GM23248 (cell line): ENCODE data around the gene ST8SIA4. TPM values are rescaled to one million over a fixed set of nuclear protein-coding genes. Genes with fewer than 3 reads are reported as not detected.
A peak's percentile ranks its signal among the peaks of the same experiment; 100 is the strongest.

Experiments
- DNase-seq: peaks from one replicate; pipeline ENCODE4 v3.0.0-alpha.2; 2015
- H2AFZ ChIP-seq: fragments of 200-600 bp; sonication (generic); 2 replicates; pipeline ENCODE4 v1.6.1; 2016; ENCODE audit warnings: antibody characterized with exemption
- H3F3A ChIP-seq: fragments of 200-600 bp; sonication (generic); 2 replicates; pipeline ENCODE4 v1.6.1; 2016; ENCODE audit warnings: mild to moderate bottlenecking, antibody characterized with exemption, mixed run types; ENCODE audit not compliant: insufficient read depth
- H3K27ac ChIP-seq: fragments of 200-600 bp; sonication (generic); 2 replicates; pipeline ENCODE4 v1.5.1; 2016; ENCODE audit warnings: mild to moderate bottlenecking
- H3K27me3 ChIP-seq: fragments of 200-600 bp; sonication (generic); replicated peaks from 2 replicates; pipeline ENCODE4 v1.6.1; 2016; ENCODE audit warnings: mild to moderate bottlenecking; ENCODE audit not compliant: insufficient read depth
- H3K36me3 ChIP-seq: fragments of 200-600 bp; sonication (generic); 2 replicates; pipeline ENCODE4 v1.6.1; 2016; ENCODE audit warnings: low read depth, mild to moderate bottlenecking
- H3K4me1 ChIP-seq: fragments of 200-600 bp; sonication (generic); 2 replicates; pipeline ENCODE4 v1.6.1; 2016; ENCODE audit warnings: mild to moderate bottlenecking; ENCODE audit not compliant: insufficient read depth
- H3K4me2 ChIP-seq: fragments of 200-600 bp; sonication (generic); one replicate; pipeline ENCODE4 v1.6.1; 2016; ENCODE audit warnings: mild to moderate bottlenecking; ENCODE audit not compliant: unreplicated experiment
- H3K4me3 ChIP-seq: fragments of 200-600 bp; sonication (generic); 2 replicates; pipeline ENCODE4 v1.5.1; 2016; ENCODE audit warnings: mild to moderate bottlenecking
- H3K79me2 ChIP-seq: fragments of 200-600 bp; sonication (generic); 2 replicates; pipeline ENCODE4 v1.6.1; 2016; ENCODE audit warnings: mild to moderate bottlenecking; ENCODE audit not compliant: insufficient read depth
- H3K9ac ChIP-seq: fragments of 200-600 bp; sonication (generic); 2 replicates; pipeline ENCODE4 v1.6.1; 2016; ENCODE audit warnings: mild to moderate bottlenecking
- H3K9me2 ChIP-seq: fragments of 200-600 bp; sonication (generic); 2 replicates; pipeline ENCODE4 v1.6.1; 2016; ENCODE audit warnings: mixed run types, mild to moderate bottlenecking, moderate library complexity; ENCODE audit not compliant: insufficient read depth
- H3K9me3 ChIP-seq: fragments of 200-600 bp; sonication (generic); one replicate; pipeline ENCODE4 v1.6.1; 2017; ENCODE audit warnings: low read depth
- H4K20me1 ChIP-seq: fragments of 200-600 bp; sonication (generic); 2 replicates; pipeline ENCODE4 v1.6.0; 2016; ENCODE audit not compliant: insufficient read depth
- EZH2 ChIP-seq: fragments of 200-600 bp; sonication (generic); IDR thresholded peaks from 2 replicates; pipeline ENCODE4 v1.6.1; 2018; ENCODE audit warnings: antibody characterized with exemption, mild to moderate bottlenecking; ENCODE audit not compliant: insufficient read depth, poor library complexity, severe bottlenecking
- EZH2phosphoT487 ChIP-seq: fragments of 200-600 bp; sonication (generic); IDR thresholded peaks from 2 replicates; pipeline ENCODE4 v1.6.1; 2018; ENCODE audit warnings: antibody characterized with exemption, moderate library complexity, mild to moderate bottlenecking, low read depth; ENCODE audit not compliant: insufficient read depth
- WGBS, 2 experiments: methylation state at CpG; one replicate each; pipeline ENCODE4 v1.1.6; 2015 to 2017; ENCODE audit warnings: low lambda C conversion rate in 2 of 2, low coverage in 1 of 2; ENCODE audit errors: missing lambda C conversion rate in 2 of 2; 5-methylcytosine and 5-hydroxymethylcytosine counted together
- in situ Hi-C: fragments of 300-500 bp; cut with MboI; formaldehyde crosslinking; loops from 2 replicates; pipeline ENCODE4 v1.15.0; 2020
- polyA plus RNA-seq: library from polyadenylated mRNA; unstranded; fragments of >200 nt; fragmentation: Nextera tagmentation; extraction: Ambion mirVana; gene quantifications from 2 replicates; pipeline ENCODE4 v1.2.1, GENCODE V29; 2016
- total RNA-seq: library from RNA; depleted of rRNA; stranded (reverse); fragments of >200 nt; shearing (Covaris generic); gene quantifications from 2 replicates; pipeline ENCODE4 v1.2.3, GENCODE V29; 2014

Gene ST8SIA4
- total and polyA plus RNA-seq, 2 experiments from 2014 or later: under 0.01 TPM; not detected in 1

DNA sequence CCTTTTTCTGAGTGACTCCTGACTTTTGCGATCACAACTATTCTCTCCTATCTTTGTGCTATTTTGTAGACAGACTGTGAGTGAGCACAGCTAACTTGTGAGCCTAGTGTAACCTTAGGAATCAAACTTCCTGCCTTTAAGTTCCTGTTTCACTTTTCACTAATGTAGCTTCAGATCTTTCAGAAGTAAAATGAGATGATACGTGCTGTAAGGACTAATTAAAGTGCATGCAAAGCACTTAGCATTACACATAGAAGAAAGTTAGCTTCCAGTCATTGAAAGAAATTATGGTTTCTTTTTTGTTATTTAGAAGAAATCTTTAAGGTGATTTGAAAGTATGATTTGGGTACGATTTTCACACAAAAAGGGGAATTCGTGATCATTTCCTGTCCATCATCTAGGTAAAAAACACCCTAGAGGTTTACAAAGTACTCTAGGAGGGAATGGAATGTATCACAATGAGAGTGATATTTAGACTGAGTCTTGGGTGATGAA lies 122.7 kb downstream of the ST8SIA4 start:
- DNase-seq: no peak
- no peak overlapping the region for H3K4me2 ChIP-seq
- no peaks in the 10 kb centered on the region for H3K79me2 ChIP-seq
- H2AFZ ChIP-seq: no peak overlapping the region
- in situ Hi-C loops: no loop called here
- no peak overlapping the region for H3K9ac ChIP-seq
- H3K4me3 ChIP-seq: no peak overlapping the region
- peaks cover 3% of the 10 kb centered on the region; the same call in 1 of the 2 replicates for H3K9me2 ChIP-seq
- no peaks in the 10 kb centered on the region for H4K20me1 ChIP-seq
- 84% methylated on average over 4 of the region's 4 CpGs for WGBS, 2 experiments
- H3K27me3 ChIP-seq: no peaks in the 10 kb centered on the region
- peaks cover 14% of the 10 kb centered on the region for H3K4me1 ChIP-seq
- TF ChIP-seq EZH2phosphoT487 (no peak), EZH2 (no peak)
- no peaks in the 10 kb centered on the region for H3K9me3 ChIP-seq
- no peak overlapping the region for H3K27ac ChIP-seq
- no peaks in the 10 kb centered on the region for H3K36me3 ChIP-seq
- peaks cover 9% of the 10 kb centered on the region; the same call in 1 of the 2 replicates for H3F3A ChIP-seq

DNA sequence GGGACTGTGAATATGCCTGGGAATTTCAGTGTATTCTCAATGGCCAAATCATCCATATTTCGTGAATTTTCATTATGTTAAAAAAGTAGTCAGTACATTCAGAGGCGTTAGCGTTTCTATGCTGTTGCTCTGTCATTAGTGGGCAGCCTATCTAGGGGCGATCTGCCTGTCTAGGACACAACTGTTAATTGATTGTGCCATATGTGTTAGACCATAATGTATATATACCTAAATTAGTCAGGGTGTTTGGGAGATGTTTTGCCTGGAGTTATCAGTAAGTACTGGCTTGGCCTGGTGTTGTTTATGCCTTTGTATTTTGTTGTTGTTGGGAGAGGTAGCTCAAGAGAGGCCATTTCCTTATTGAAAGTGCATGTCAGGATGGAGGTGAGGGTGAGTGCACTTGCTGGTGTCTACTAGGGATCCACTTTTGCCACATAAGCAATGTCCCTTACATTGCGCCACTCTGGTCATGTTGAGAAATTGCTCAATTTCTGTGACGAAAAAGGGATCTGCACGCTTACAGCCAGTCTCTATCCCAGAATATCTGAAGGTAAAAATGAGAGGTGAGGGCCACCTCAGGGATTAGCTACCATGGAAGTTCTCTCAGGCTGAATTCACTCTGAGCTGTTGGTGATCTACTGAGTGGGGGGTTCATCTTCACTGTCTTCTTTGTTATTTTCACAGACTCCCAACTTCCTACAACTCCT lies 123.3 kb downstream of the ST8SIA4 start:
- no peak overlapping the region for H3K4me3 ChIP-seq
- in situ Hi-C loops: no loop called here
- WGBS, 2 experiments: 94 to 97% methylated on average over 7 of the region's 7 CpGs
- H3K9me3 ChIP-seq: no peaks in the 10 kb centered on the region
- peaks cover 3% of the 10 kb centered on the region; the same call in 1 of the 2 replicates for H3K9me2 ChIP-seq
- H3K27ac ChIP-seq: no peak overlapping the region
- H3K79me2 ChIP-seq: no peaks in the 10 kb centered on the region
- H3K27me3 ChIP-seq: no peaks in the 10 kb centered on the region
- no peaks in the 10 kb centered on the region for H3K36me3 ChIP-seq
- H3K4me1 ChIP-seq: peaks cover 14% of the 10 kb centered on the region
- TF ChIP-seq EZH2phosphoT487: no peak
- TF ChIP-seq EZH2: no peak
- DNase-seq: no peak
- H3K9ac ChIP-seq: no peak overlapping the region
- no peak overlapping the region for H3K4me2 ChIP-seq
- H4K20me1 ChIP-seq: no peaks in the 10 kb centered on the region
- H2AFZ ChIP-seq: no peak overlapping the region
- H3F3A ChIP-seq: peaks cover 9% of the 10 kb centered on the region; the same call in 1 of the 2 replicates

DNA sequence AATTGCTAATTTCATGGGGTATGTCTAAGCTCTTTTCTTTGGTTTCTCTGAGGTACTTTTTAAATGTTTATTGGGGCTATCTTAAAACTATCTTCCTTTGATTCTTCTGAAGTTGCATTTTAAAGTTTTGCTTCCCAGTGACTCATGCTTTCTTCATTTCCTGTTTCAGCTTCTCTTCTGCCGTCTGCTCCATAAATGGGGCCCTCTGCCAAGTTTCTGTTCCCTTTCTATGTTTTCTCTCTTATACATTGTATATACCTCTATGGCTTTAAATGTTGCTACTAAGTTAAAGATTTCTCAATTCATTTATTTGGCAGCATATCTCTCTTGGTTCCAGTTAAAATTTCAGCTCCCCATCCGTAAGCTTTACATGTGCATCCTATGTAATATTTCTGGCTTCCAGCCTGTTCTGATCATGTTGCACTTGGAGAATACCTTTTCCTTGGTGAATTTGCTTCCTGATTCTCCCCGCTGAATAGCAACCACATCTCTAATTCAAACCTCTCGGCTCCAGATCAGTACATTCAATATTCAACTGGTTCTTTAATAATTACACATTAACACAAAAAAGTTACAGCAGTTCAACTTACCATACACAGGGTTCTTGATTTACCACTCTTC lies 125.3 kb downstream of the ST8SIA4 start:
- no peaks in the 10 kb centered on the region for H3K27me3 ChIP-seq
- peak overlapping the region; percentile 35 for H3K4me3 ChIP-seq
- peaks cover 9% of the 10 kb centered on the region; the same call in 1 of the 2 replicates for H3F3A ChIP-seq
- H4K20me1 ChIP-seq: no peaks in the 10 kb centered on the region
- H3K9ac ChIP-seq: no peak overlapping the region
- peak overlapping the region; percentile 71 for H2AFZ ChIP-seq
- H3K36me3 ChIP-seq: no peaks in the 10 kb centered on the region
- H3K4me1 ChIP-seq: peaks cover 14% of the 10 kb centered on the region
- H3K4me2 ChIP-seq: peak overlapping the region; percentile 72
- WGBS, 2 experiments: 16 to 25% methylated on average over 4 of the region's 4 CpGs
- no peaks in the 10 kb centered on the region for H3K79me2 ChIP-seq
- in situ Hi-C loops: no loop called here
- peak overlapping the region; percentile 47 for H3K27ac ChIP-seq
- peaks cover 3% of the 10 kb centered on the region; the same call in 1 of the 2 replicates for H3K9me2 ChIP-seq
- H3K9me3 ChIP-seq: no peaks in the 10 kb centered on the region
- TF ChIP-seq EZH2phosphoT487 (no peak), EZH2 (no peak)
- peak; percentile 86 for DNase-seq

DNA sequence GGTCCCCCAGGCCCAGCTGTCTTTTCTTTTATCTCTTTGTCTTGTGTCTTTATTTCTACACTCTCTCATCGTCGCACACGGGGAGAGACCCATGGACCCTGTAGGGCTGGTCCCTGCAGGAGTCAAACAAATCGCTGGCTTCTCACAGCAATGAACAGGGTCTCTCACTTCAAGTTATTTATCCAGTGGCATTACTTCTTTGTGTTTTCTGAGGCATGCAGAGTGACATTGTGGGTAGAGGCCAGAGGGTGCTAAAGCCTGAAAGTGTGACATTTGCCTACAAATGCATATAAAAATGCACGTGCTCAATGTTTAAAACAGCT lies 127.6 kb downstream of the ST8SIA4 start:
- in situ Hi-C loops: no loop called here
- Histone ChIP-seq H3K4me3 (no peak overlapping the region), H3K36me3 (no peaks in the 10 kb centered on the region), H3K9ac (no peak overlapping the region), H3K4me1 (peaks cover 14% of the 10 kb centered on the region), H2AFZ (no peak overlapping the region), H3K9me2 (peaks cover 3% of the 10 kb centered on the region; the same call in 1 of the 2 replicates), H3F3A (peaks cover 9% of the 10 kb centered on the region; the same call in 1 of the 2 replicates), H3K27ac (no peak overlapping the region), H3K27me3 (0 out of 2 replicates have a peak, but pooled peaks cover 4% of the 10 kb centered on the region), H3K79me2 (no peaks in the 10 kb centered on the region), H3K4me2 (no peak overlapping the region), H3K9me3 (no peaks in the 10 kb centered on the region), H4K20me1 (no peaks in the 10 kb centered on the region)
- no peak for TF ChIP-seq EZH2phosphoT487
- TF ChIP-seq EZH2: no peak
- 97 to 99% methylated on average over 5 of the region's 5 CpGs for WGBS, 2 experiments
- DNase-seq: no peak
